H1 (cell line): ENCODE measurements around the gene WIPF3.

Experiments
- ATF3 ChIP-seq: IDR thresholded peaks from 2 replicates; pipeline ENCODE4 v1.6.1; 2011; ENCODE audit warnings: low read depth, mild to moderate bottlenecking, low read length; ENCODE audit not compliant: insufficient read depth
- BACH1 ChIP-seq: IDR thresholded peaks from 2 replicates; pipeline ENCODE4 v1.6.1; 2012; ENCODE audit warnings: low read length, improper control_type of control experiment
- CTCF ChIP-seq, 3 experiments: IDR thresholded peaks; 1 replicate in 2 of 3; 2 replicates in 1 of 3; pipeline versions ENCODE4 v1.5.1 to v1.6.1; 2011; ENCODE audit warnings: low read length in 3 of 3, mild to moderate bottlenecking in 3 of 3, inconsistent platforms in 2 of 3, low read depth in 1 of 3, moderate library complexity in 1 of 3; ENCODE audit not compliant: insufficient read depth in 1 of 3; ENCODE audit errors: control extremely low read depth in 1 of 3
- EGR1 ChIP-seq: IDR thresholded peaks from 2 replicates; pipeline ENCODE4 v1.6.1; 2011; ENCODE audit warnings: low read depth, low read length, borderline replicate concordance
- EP300 ChIP-seq, 2 experiments: IDR thresholded peaks; 1 replicate in 1 of 2; 2 replicates in 1 of 2; pipeline ENCODE4 v1.6.1; 2011 to 2012; ENCODE audit warnings: low read depth in 2 of 2, low read length in 2 of 2, mild to moderate bottlenecking in 2 of 2, borderline replicate concordance in 1 of 2, inconsistent platforms in 1 of 2, moderate library complexity in 1 of 2
- JUND ChIP-seq: IDR thresholded peaks from 2 replicates; pipeline ENCODE4 v1.6.1; 2011; ENCODE audit warnings: mild to moderate bottlenecking, improper control_type of control experiment, low read length
- KDM5A ChIP-seq: fragments of 200-600 bp; IDR thresholded peaks from 2 replicates; pipeline ENCODE4 v1.7.1; 2012; ENCODE audit warnings: mild to moderate bottlenecking, low read length, inconsistent platforms, mixed read lengths
- POLR2A ChIP-seq, 2 experiments: IDR thresholded peaks; 1 replicate in 1 of 2; 2 replicates in 1 of 2; pipeline ENCODE4 v1.6.1; 2011; ENCODE audit warnings: low read depth in 2 of 2, low read length in 2 of 2, mild to moderate bottlenecking in 2 of 2; ENCODE audit errors: control extremely low read depth in 1 of 2
- RAD21 ChIP-seq, 2 experiments: IDR thresholded peaks in 1 of 2; conservative IDR thresholded peaks in 1 of 2; 2 replicates each; pipeline ENCODE4 v1.6.1; 2011; ENCODE audit warnings: low read depth in 2 of 2, low read length in 2 of 2, improper control_type of control experiment in 1 of 2, inconsistent platforms in 1 of 2, mild to moderate bottlenecking in 1 of 2, moderate library complexity in 1 of 2
- RXRA ChIP-seq: IDR thresholded peaks from 2 replicates; pipeline ENCODE4 v1.6.1; 2011; ENCODE audit warnings: low read depth, mild to moderate bottlenecking, low read length, moderate library complexity; ENCODE audit not compliant: insufficient read depth
- SRF ChIP-seq: IDR thresholded peaks from 2 replicates; pipeline ENCODE4 v1.6.1; 2011; ENCODE audit warnings: mild to moderate bottlenecking, low read depth, low read length, moderate library complexity

GRCh38 chr7:29888006-29888405 lies 81.7 kb downstream of the WIPF3 start:
- no peak for TF ChIP-seq EP300 (IDR thresholded peaks at IDR 0.05; ENCODE audit: borderline replicate concordance in 1 of 2, low read depth in 2 of 2, low read length in 2 of 2)
- no peak for TF ChIP-seq CTCF (IDR thresholded peaks at IDR 0.05; ENCODE audit: control extremely low read depth in 1 of 3, insufficient read depth in 1 of 3, low read depth in 1 of 3, low read length in 3 of 3)
- no peak for TF ChIP-seq JUND
- no peak for TF ChIP-seq KDM5A
- TF ChIP-seq EGR1 = no peak
- no peak for TF ChIP-seq POLR2A (IDR thresholded peaks at IDR 0.05; ENCODE audit: control extremely low read depth in 1 of 2, low read depth in 2 of 2, low read length in 2 of 2)
- no peak for TF ChIP-seq BACH1
- no peak for TF ChIP-seq ATF3
- peak; percentile 27 to 50 for TF ChIP-seq RAD21 (IDR thresholded peaks at IDR 0.05 in 1 of 2, conservative IDR thresholded peaks at IDR 0.05 in 1 of 2; ENCODE audit: low read depth in 2 of 2, low read length in 2 of 2)
- TF ChIP-seq SRF = no peak
- no peak for TF ChIP-seq RXRA
